Dermis blood vessel endothelial cell (primary cell): ENCODE results near the gene KCNH6. TPM values are rescaled to one million over a fixed set of nuclear protein-coding genes. Genes with fewer than 3 reads are reported as not detected.

Experiments
- DNase-seq: peaks from one replicate; pipeline ENCODE4 v3.0.0; 2010
- total RNA-seq: library from RNA; depleted of rRNA; stranded (reverse); fragments of >200 nt; gene quantifications from 2 replicates; pipeline ENCODE4 v1.2.3, GENCODE V29; 2014

The KCNH6 gene
- total RNA-seq, 1 donor from 2014 or later, result not detected

DNA sequence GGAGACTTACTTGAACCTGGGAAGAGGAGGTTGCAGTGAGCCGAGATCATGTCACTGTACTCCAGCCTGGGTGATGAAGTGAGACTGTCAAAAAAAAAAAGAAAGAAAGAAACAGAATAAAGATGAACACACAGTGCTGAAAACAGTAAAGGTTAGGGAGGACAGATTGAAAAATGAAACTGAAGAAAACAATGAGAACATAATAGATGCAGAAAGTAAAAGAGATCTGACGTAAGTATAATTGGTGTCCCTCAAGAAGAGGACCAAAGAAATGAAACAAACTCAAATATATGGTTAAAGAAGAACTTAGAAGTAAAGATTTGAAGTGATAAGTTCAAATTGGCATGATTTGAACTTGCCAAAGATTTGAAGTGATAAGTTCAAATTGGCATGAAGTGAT, 34.3 kb downstream of the KCNH6 start:
- DNase-seq, result no peak

DNA sequence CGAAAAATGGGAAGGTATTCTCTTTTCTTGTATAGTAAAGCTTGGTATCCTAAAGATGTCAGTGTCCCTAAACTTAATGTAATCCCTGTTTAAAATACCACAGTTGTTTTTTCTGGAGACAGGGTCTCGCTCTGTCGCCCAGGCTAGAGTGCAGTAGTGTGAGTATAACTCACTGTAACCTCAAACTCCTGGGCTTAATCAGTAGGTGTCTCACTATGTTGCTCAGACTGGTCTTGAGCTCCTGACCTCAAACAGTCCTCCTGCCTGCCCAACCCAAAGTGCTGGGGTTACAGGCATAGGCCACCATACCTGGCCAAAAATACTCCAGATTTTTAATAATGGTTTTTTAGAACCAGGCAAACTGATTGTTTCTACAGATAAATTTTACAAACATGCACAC, 35.3 kb downstream of the KCNH6 start:
- no peak for DNase-seq

- no peak for DNase-seq
Measured at GRCh38 chr17:63561819-63562218, 38.7 kb downstream of the KCNH6 start.

GRCh38 chr17:63563339-63563738, 40.2 kb downstream of the KCNH6 start:
- no peak for DNase-seq

- no peak for DNase-seq
Measured at GRCh38 chr17:63564562-63564961, 41.4 kb downstream of the KCNH6 start.

GRCh38 chr17:63567229-63567628, 44.1 kb downstream of the KCNH6 start:
- no peak for DNase-seq

- DNase-seq, result no peak
Measured at GRCh38 chr17:63568563-63568962, 45.4 kb downstream of the KCNH6 start.

DNA sequence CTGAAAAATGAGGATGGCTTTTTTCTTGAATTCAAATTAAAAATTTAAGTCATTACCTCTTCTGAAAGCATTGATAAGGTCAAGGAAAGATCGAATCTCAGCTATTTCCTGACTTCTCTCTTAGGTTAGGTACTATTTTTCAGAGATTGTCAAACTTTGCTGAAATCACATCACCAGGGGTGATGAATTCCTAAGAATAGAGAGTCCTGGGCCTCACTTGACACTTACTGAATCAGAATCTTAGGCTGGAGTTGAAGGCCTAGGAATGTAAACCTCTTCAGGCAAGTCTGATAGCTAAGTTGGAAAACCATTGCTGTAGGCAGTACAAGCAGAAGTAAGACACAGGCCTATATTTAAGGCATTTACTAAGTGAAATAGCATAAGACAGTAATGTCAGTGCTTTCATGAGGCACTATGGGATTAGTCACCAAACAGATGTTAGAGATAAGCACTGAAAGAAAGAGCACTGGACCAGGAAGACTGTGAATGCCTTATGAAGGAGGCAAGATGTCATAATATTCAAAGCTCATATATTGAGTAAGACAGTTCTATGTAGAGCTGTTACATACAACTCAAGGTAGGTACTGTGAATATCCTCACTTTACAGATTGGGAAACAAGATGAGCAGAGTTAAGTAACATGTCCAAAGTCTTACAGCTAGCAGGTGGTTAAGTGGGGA, 48.6 kb downstream of the KCNH6 start:
- peak; percentile 61 for DNase-seq

- peak; percentile 21 for DNase-seq
Measured at GRCh38 chr17:63573634-63574033, 50.5 kb downstream of the KCNH6 start.

DNA sequence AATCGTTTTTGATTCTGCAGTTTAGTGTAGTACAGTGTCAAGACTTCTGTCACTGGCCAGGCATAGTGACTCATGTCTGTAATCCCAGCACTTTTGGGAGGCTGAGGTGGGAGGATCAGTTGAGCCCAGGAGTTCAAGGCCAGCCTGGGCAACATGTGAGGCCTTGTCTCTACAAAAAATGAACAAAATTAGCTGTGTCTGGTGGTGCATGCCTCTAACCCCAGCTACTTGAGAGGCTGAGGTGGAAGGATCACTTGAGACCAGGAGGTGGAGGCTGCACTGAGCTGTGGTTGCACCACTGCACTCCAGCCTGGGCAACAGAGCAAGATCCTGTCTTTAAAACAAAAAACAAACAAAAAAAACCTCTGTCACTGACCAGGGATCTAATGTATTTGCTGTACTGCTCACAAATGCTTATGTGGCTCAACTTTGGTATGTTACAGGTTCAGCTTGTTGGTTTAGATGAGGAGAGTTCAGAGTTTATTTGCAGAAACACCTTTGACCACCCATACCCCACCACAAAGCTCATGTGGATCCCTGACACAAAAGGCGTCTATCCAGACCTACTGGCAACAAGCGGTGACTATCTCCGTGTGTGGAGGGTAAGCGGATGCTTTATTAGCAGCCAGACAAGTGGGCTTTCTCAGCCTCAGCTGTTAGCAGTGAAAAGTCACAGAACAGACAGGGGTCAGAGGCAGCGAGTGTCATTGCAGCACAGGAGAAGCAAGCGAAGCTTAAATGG, 55.0 kb downstream of the KCNH6 start:
- no peak for DNase-seq

GRCh38 chr17:63578769-63579111, 55.6 kb downstream of the KCNH6 start:
- no peak for DNase-seq

GRCh38 chr17:63579633-63580032, 56.5 kb downstream of the KCNH6 start:
- peak; percentile 94 for DNase-seq

DNA sequence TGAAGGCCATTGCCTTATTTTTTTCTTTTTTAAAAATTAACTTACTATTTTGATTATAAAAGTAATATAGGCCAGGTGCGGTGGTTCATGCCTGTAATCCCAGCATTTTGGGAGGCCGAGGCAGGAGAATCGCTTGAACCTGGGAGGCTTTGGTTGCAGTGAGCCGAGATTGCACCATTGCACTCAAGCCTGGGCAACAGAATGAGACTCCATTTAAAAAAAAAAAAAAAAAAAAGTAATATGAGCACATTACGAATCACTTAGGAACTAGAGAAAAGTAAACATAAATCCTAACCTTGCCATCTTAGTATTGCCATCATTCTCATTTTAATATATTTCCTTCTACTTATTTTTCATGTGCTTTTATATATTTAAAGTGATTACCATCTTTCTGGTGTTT, 64.6 kb downstream of the KCNH6 start:
- no peak for DNase-seq

- DNase-seq, result no peak
Measured at GRCh38 chr17:63588797-63589196, 65.6 kb downstream of the KCNH6 start.

DNA sequence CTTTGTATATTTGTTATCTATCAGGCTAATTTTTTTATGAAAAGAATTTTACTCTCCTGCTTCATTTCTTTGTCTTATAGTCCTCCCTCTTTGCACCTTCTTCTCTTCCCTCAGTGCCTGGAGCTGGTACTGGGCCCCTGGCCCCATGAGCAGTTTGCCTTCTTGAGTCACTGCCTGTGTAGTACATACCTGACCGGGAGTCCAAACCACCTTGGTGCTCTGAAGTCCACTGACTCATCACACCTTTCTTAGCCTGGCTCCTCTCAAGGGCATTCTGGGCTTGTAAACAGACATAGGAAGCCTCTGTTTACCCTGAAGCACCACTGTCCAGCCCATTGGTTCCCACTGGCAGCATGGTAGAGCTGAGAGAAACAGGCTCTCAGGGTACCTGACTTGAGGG, 66.5 kb downstream of the KCNH6 start:
- DNase-seq, result no peak

- DNase-seq, result no peak
Measured at GRCh38 chr17:63592797-63593196, 69.6 kb downstream of the KCNH6 start.

- DNase-seq, result no peak
Measured at GRCh38 chr17:63595132-63595531, 72.0 kb downstream of the KCNH6 start.

Other genes with a start within 250 kb of the KCNH6 start
- gene CYB561, start 77.1 kb upstream of the KCNH6 start, total RNA-seq, result 33.4 and 35.9 TPM in 2 replicates
- gene ACE, start 46.3 kb upstream of the KCNH6 start, total RNA-seq, result 155 and 366 TPM in 2 replicates
- 27.9 and 55.2 TPM in 2 replicates for gene DCAF7, start 27.1 kb downstream of the KCNH6 start, total RNA-seq
- gene TACO1, start 77.5 kb downstream of the KCNH6 start, total RNA-seq, result 15.5 and 24.3 TPM in 2 replicates
- gene MAP3K3, start 99.1 kb downstream of the KCNH6 start, total RNA-seq, result 138 and 207 TPM in 2 replicates
- 46.5 and 64.4 TPM in 2 replicates for gene LIMD2, start 176.8 kb downstream of the KCNH6 start, total RNA-seq
- gene STRADA, start 218.4 kb downstream of the KCNH6 start, total RNA-seq, result 26.5 and 27.5 TPM in 2 replicates